Endodermal cell (in vitro differentiated cells): Measurements from ENCODE around the gene FN1. TPM values are rescaled to one million over a fixed set of nuclear protein-coding genes. Genes with fewer than 3 reads are reported as not detected.

Experiments
- DNase-seq: peaks from one replicate; pipeline ENCODE4 v3.0.0-alpha.2; 2017
- H3K27ac ChIP-seq: 2 replicates; pipeline ENCODE4 v1.5.1; 2013; ENCODE audit warnings: mild to moderate bottlenecking, low read depth, low read length, moderate library complexity
- H3K27me3 ChIP-seq: 2 replicates; pipeline ENCODE4 v1.6.1; 2013; ENCODE audit warnings: mild to moderate bottlenecking, low read length, moderate library complexity; ENCODE audit not compliant: insufficient read depth, control insufficient read depth, poor library complexity, severe bottlenecking
- H3K36me3 ChIP-seq: 2 replicates; pipeline ENCODE4 v1.7.0; 2013; ENCODE audit warnings: mild to moderate bottlenecking, low read length, moderate library complexity; ENCODE audit not compliant: control insufficient read depth, insufficient read depth
- H3K4me1 ChIP-seq: one replicate; pipeline ENCODE4 v1.7.0; 2013; ENCODE audit warnings: low read length; ENCODE audit not compliant: control insufficient read depth, insufficient read depth
- H3K4me3 ChIP-seq: 2 replicates; pipeline ENCODE4 v1.5.1; 2013; ENCODE audit warnings: mild to moderate bottlenecking, low read length, moderate library complexity
- H3K9ac ChIP-seq: 2 replicates; pipeline ENCODE4 v1.6.1; 2013; ENCODE audit warnings: mild to moderate bottlenecking, low read length, moderate library complexity; ENCODE audit not compliant: poor library complexity, severe bottlenecking; ENCODE audit errors: extremely low read depth
- H3K9me3 ChIP-seq: 2 replicates; pipeline ENCODE4 v1.6.1; 2013; ENCODE audit warnings: mild to moderate bottlenecking, low read length, moderate library complexity; ENCODE audit not compliant: control insufficient read depth
- H3K27ac Mint-ChIP-seq: 2 replicates; pipeline ENCODE4 v1.8.0; 2020; ENCODE audit warnings: mixed read lengths
- H3K27me3 Mint-ChIP-seq: 2 replicates; pipeline ENCODE4 v1.8.0; 2021; ENCODE audit warnings: mild to moderate bottlenecking, mixed read lengths; ENCODE audit not compliant: insufficient read depth
- H3K36me3 Mint-ChIP-seq: 2 replicates; pipeline ENCODE4 v1.8.0; 2020; ENCODE audit warnings: low read depth, mixed read lengths
- H3K4me1 Mint-ChIP-seq: 2 replicates; pipeline ENCODE4 v1.8.0; 2020; ENCODE audit warnings: mixed read lengths
- H3K4me3 Mint-ChIP-seq: 2 replicates; pipeline ENCODE4 v1.8.0; 2020; ENCODE audit warnings: mild to moderate bottlenecking, moderate library complexity, mixed read lengths
- H3K9me3 Mint-ChIP-seq: 2 replicates; pipeline ENCODE4 v1.8.0; 2020; ENCODE audit warnings: mild to moderate bottlenecking, mixed read lengths
- CTCF ChIP-seq: fragments of 200-600 bp; sonication (generic); conservative IDR thresholded peaks from 2 replicates; pipeline ENCODE4 v1.5.0; 2021; ENCODE audit warnings: antibody characterized with exemption, mild to moderate bottlenecking
- WGBS, 2 experiments: methylation state at CpG; one replicate each; pipeline versions ENCODE4 v1.1.5 to v1.1.7; 2013; ENCODE audit warnings: missing lambda C conversion rate in 2 of 2, mixed read lengths in 1 of 2; ENCODE audit not compliant: insufficient coverage in 1 of 2, insufficient read length in 1 of 2; 5-methylcytosine and 5-hydroxymethylcytosine counted together
- total RNA-seq, 2 donors: library from RNA; stranded (reverse); fragmentation: NEBNext Ultra II Directional in 1 of 2; extraction: Animal tissue kit (Norgen Biotek cat#: 25700) in 1 of 2; gene quantifications; 2 replicates in 1 of 2; 3 replicates in 1 of 2; pipeline ENCODE4 v1.2.1, GENCODE V29; 2021

Gene FN1
- total RNA-seq, 2 donors from 2014 or later: 2,721 to 2,960 TPM

DNA sequence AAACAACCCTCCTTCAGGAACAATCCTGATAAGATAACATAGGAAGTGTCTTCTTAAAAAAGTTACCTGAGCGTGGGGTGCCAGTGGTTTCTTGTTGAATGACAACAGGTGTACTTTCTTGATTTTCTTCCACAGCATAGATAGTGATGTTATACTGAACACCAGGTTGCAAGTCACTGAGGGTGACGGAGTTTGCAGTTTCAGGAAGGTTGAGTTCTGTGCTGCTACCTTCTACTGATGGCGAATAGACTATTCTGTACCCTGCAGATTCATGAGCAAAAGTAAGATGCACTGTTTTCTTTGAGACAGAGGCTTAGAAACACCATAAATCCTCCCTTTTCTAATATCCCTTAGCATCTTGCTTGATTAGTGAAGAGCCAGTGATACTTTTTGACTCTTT is 28.8 kb downstream of the FN1 start:
- no peaks in the 10 kb centered on the region for H3K4me1 ChIP-seq
- no peak overlapping the region for H3K9ac ChIP-seq
- H3K9me3 ChIP-seq: no peaks in the 10 kb centered on the region
- no peak overlapping the region for H3K27ac ChIP-seq
- no peak overlapping the region for H3K4me3 Mint-ChIP-seq
- peaks cover 92% of the 10 kb centered on the region for H3K36me3 ChIP-seq
- no peaks in the 10 kb centered on the region for H3K9me3 Mint-ChIP-seq
- no peak for TF ChIP-seq CTCF
- H3K27me3 Mint-ChIP-seq: no peaks in the 10 kb centered on the region
- 95 to 100% methylated on average over 3 of the region's 3 CpGs for WGBS, 2 experiments
- no peak overlapping the region for H3K4me3 ChIP-seq
- H3K36me3 Mint-ChIP-seq: peaks cover 82% of the 10 kb centered on the region
- no peak overlapping the region for H3K27ac Mint-ChIP-seq
- no peak for DNase-seq
- H3K4me1 Mint-ChIP-seq: peaks cover 13% of the 10 kb centered on the region
- H3K27me3 ChIP-seq: no peaks in the 10 kb centered on the region

- no peaks in the 10 kb centered on the region for H3K27me3 ChIP-seq
Observed at GRCh38 chr2:215405722-215406581, 29.9 kb downstream of the FN1 start.

GRCh38 chr2:215404348-215405012 is 31.4 kb downstream of the FN1 start:
- Histone ChIP-seq H3K27me3 (no peaks in the 10 kb centered on the region), H3K4me1 (no peaks in the 10 kb centered on the region), H3K27ac (no peak overlapping the region), H3K36me3 (peaks cover 92% of the 10 kb centered on the region), H3K9ac (no peak overlapping the region), H3K9me3 (no peaks in the 10 kb centered on the region), H3K4me3 (no peak overlapping the region)
- H3K27me3 Mint-ChIP-seq: no peaks in the 10 kb centered on the region
- WGBS, 2 experiments: 0 to 83% methylated on average over 1 to 8 of the region's 8 CpGs
- H3K4me3 Mint-ChIP-seq: no peak overlapping the region
- TF ChIP-seq CTCF: no peak
- no peak for DNase-seq
- H3K36me3 Mint-ChIP-seq: peaks cover 82% of the 10 kb centered on the region
- H3K27ac Mint-ChIP-seq: no peak overlapping the region
- H3K4me1 Mint-ChIP-seq: peaks cover 13% of the 10 kb centered on the region
- no peaks in the 10 kb centered on the region for H3K9me3 Mint-ChIP-seq

More at GRCh38 chr2:215405722-215406581, 29.9 kb downstream of the FN1 start:
- no peak overlapping the region for H3K4me3 ChIP-seq
- H3K9ac ChIP-seq: no peak overlapping the region
- no peak for TF ChIP-seq CTCF
- H3K4me1 Mint-ChIP-seq: peaks cover 13% of the 10 kb centered on the region
- peaks cover 95% of the 10 kb centered on the region for H3K36me3 ChIP-seq
- H3K27ac ChIP-seq: no peak overlapping the region
- no peaks in the 10 kb centered on the region for H3K27me3 Mint-ChIP-seq
- H3K4me1 ChIP-seq: no peaks in the 10 kb centered on the region
- 95% methylated on average over 6 to 10 of the region's 11 CpGs for WGBS, 2 experiments
- no peak for DNase-seq
- H3K9me3 ChIP-seq: no peaks in the 10 kb centered on the region
- peak overlapping the region; percentile 24 for H3K27ac Mint-ChIP-seq
- H3K4me3 Mint-ChIP-seq: no peak overlapping the region
- H3K9me3 Mint-ChIP-seq: no peaks in the 10 kb centered on the region
- H3K36me3 Mint-ChIP-seq: peaks cover 88% of the 10 kb centered on the region
